ENCODE results near the gene IL21R.
"Not testable (repeated sequence)": the region's sequence is repeated elsewhere in the genome, so short reads cannot be mapped to it uniquely, and the experiment has no call there.

The IL21R gene

GRCh38 chr16:27429981-27430441, 28.0 kb downstream of the IL21R start:
- DNase-seq (ENCODE audit: insufficient read length, low spot score) (no peak), FAIRE-seq (peak; percentile 43)
- TF ChIP-seq TAF1 (IDR thresholded peaks at IDR 0.05; ENCODE audit: low read depth, low read length) (no peak), PAX5 (IDR thresholded peaks at IDR 0.05; ENCODE audit: insufficient read depth, low read length, severe bottlenecking) (no peak), POU2F2 (IDR thresholded peaks at IDR 0.05; ENCODE audit: low read depth, low read length) (peak; percentile 54; the same call in 1 of the 2 replicates), POLR2A (IDR thresholded peaks at IDR 0.05; ENCODE audit: low read depth, low read length) (peak; percentile 43; the same call in 1 of the 2 replicates), SPI1 (IDR thresholded peaks at IDR 0.05; ENCODE audit: low read depth, low read length) (no peak)

GRCh38 chr16:27430512-27430911, 28.5 kb downstream of the IL21R start:
- FAIRE-seq: no peak
- TF ChIP-seq POU2F2 (IDR thresholded peaks at IDR 0.05; ENCODE audit: low read depth, low read length) (no peak), POLR2A (IDR thresholded peaks at IDR 0.05; ENCODE audit: low read depth, low read length) (no peak; the same call in 1 of the 2 replicates), PAX5 (IDR thresholded peaks at IDR 0.05; ENCODE audit: insufficient read depth, low read length, severe bottlenecking) (no peak), SPI1 (IDR thresholded peaks at IDR 0.05; ENCODE audit: low read depth, low read length) (no peak), POLR2AphosphoS5 (IDR thresholded peaks at IDR 0.05; ENCODE audit: low read depth, low read length) (no peak), TAF1 (IDR thresholded peaks at IDR 0.05; ENCODE audit: low read depth, low read length) (no peak)
- DNase-seq (ENCODE audit: insufficient read length, low spot score): no peak

GRCh38 chr16:27430923-27431484, 29.0 kb downstream of the IL21R start:
- DNase-seq (ENCODE audit: insufficient read length, low spot score) (peak; percentile 53), FAIRE-seq (peak; percentile 90)
- TF ChIP-seq POLR2AphosphoS5 (IDR thresholded peaks at IDR 0.05; ENCODE audit: low read depth, low read length): peak; percentile 78
- peak; percentile 5; the same call in 1 of the 2 replicates for TF ChIP-seq POLR2A (IDR thresholded peaks at IDR 0.05; ENCODE audit: low read depth, low read length)
- TF ChIP-seq TAF1 (IDR thresholded peaks at IDR 0.05; ENCODE audit: low read depth, low read length): no peak
- TF ChIP-seq POU2F2 (IDR thresholded peaks at IDR 0.05; ENCODE audit: low read depth, low read length): peak; percentile 16; the same call in 1 of the 2 replicates
- peak; percentile 91 for TF ChIP-seq SPI1 (IDR thresholded peaks at IDR 0.05; ENCODE audit: low read depth, low read length)
- peak; percentile 38 for TF ChIP-seq PAX5 (IDR thresholded peaks at IDR 0.05; ENCODE audit: insufficient read depth, low read length, severe bottlenecking)

GRCh38 chr16:27431773-27432532, 30.0 kb downstream of the IL21R start:
- TF ChIP-seq POU2F2 (IDR thresholded peaks at IDR 0.05; ENCODE audit: low read depth, low read length): no peak
- TF ChIP-seq SPI1 (IDR thresholded peaks at IDR 0.05; ENCODE audit: low read depth, low read length): no peak
- peak; percentile 71 for TF ChIP-seq POLR2AphosphoS5 (IDR thresholded peaks at IDR 0.05; ENCODE audit: low read depth, low read length)
- TF ChIP-seq POLR2A (IDR thresholded peaks at IDR 0.05; ENCODE audit: low read depth, low read length): no peak; the same call in 1 of the 2 replicates
- no peak for TF ChIP-seq PAX5 (IDR thresholded peaks at IDR 0.05; ENCODE audit: insufficient read depth, low read length, severe bottlenecking)
- TF ChIP-seq TAF1 (IDR thresholded peaks at IDR 0.05; ENCODE audit: low read depth, low read length): no peak
- FAIRE-seq: peak; percentile 76
- no peak for DNase-seq (ENCODE audit: insufficient read length, low spot score)

- FAIRE-seq (peak; percentile 68), DNase-seq (ENCODE audit: insufficient read length, low spot score) (no peak)
- TF ChIP-seq POU2F2 (IDR thresholded peaks at IDR 0.05; ENCODE audit: low read depth, low read length): no peak
- TF ChIP-seq SPI1 (IDR thresholded peaks at IDR 0.05; ENCODE audit: low read depth, low read length): no peak
- TF ChIP-seq TAF1 (IDR thresholded peaks at IDR 0.05; ENCODE audit: low read depth, low read length): no peak
- no peak for TF ChIP-seq PAX5 (IDR thresholded peaks at IDR 0.05; ENCODE audit: insufficient read depth, low read length, severe bottlenecking)
- no peak; the same call in 1 of the 2 replicates for TF ChIP-seq POLR2AphosphoS5 (IDR thresholded peaks at IDR 0.05; ENCODE audit: low read depth, low read length)
- no peak for TF ChIP-seq POLR2A (IDR thresholded peaks at IDR 0.05; ENCODE audit: low read depth, low read length)
Measured at GRCh38 chr16:27432558-27432957, 30.6 kb downstream of the IL21R start.

GRCh38 chr16:27433191-27433590, 31.2 kb downstream of the IL21R start:
- FAIRE-seq: peak; percentile 64
- not testable (repeated sequence) for DNase-seq (ENCODE audit: insufficient read length, low spot score)

GRCh38 chr16:27433636-27434035, 31.7 kb downstream of the IL21R start:
- TF ChIP-seq TAF1 (IDR thresholded peaks at IDR 0.05; ENCODE audit: low read depth, low read length): no peak
- TF ChIP-seq POU2F2 (IDR thresholded peaks at IDR 0.05; ENCODE audit: low read depth, low read length): no peak
- TF ChIP-seq SPI1 (IDR thresholded peaks at IDR 0.05; ENCODE audit: low read depth, low read length): no peak
- no peak for TF ChIP-seq POLR2A (IDR thresholded peaks at IDR 0.05; ENCODE audit: low read depth, low read length)
- no peak for TF ChIP-seq PAX5 (IDR thresholded peaks at IDR 0.05; ENCODE audit: insufficient read depth, low read length, severe bottlenecking)
- TF ChIP-seq POLR2AphosphoS5 (IDR thresholded peaks at IDR 0.05; ENCODE audit: low read depth, low read length): no peak
- DNase-seq (ENCODE audit: insufficient read length, low spot score) (no peak), FAIRE-seq (no peak)

GRCh38 chr16:27434141-27435051, 32.4 kb downstream of the IL21R start:
- no peak for DNase-seq (ENCODE audit: insufficient read length, low spot score)
- FAIRE-seq: peak; percentile 33
- peak; percentile 17; the same call in 1 of the 2 replicates for TF ChIP-seq POLR2AphosphoS5 (IDR thresholded peaks at IDR 0.05; ENCODE audit: low read depth, low read length)
- no peak for TF ChIP-seq TAF1 (IDR thresholded peaks at IDR 0.05; ENCODE audit: low read depth, low read length)
- TF ChIP-seq POLR2A (IDR thresholded peaks at IDR 0.05; ENCODE audit: low read depth, low read length): no peak
- no peak for TF ChIP-seq POU2F2 (IDR thresholded peaks at IDR 0.05; ENCODE audit: low read depth, low read length)
- no peak for TF ChIP-seq SPI1 (IDR thresholded peaks at IDR 0.05; ENCODE audit: low read depth, low read length)
- no peak for TF ChIP-seq PAX5 (IDR thresholded peaks at IDR 0.05; ENCODE audit: insufficient read depth, low read length, severe bottlenecking)

- not testable (repeated sequence) for FAIRE-seq; DNase-seq (ENCODE audit: insufficient read length, low spot score)
Measured at GRCh38 chr16:27435146-27435545, 33.2 kb downstream of the IL21R start.

Data from GM12891 (cell line).